ENCODE results near the gene ZNF628. TPM values are rescaled to one million over a fixed set of nuclear protein-coding genes. Genes with fewer than 3 reads are reported as not detected.

Gene ZNF628
- total and polyA plus RNA-seq, 2 of the 4 experiments (the other 2 are of a cell fraction): 0.18 to 1.9 TPM

DNA sequence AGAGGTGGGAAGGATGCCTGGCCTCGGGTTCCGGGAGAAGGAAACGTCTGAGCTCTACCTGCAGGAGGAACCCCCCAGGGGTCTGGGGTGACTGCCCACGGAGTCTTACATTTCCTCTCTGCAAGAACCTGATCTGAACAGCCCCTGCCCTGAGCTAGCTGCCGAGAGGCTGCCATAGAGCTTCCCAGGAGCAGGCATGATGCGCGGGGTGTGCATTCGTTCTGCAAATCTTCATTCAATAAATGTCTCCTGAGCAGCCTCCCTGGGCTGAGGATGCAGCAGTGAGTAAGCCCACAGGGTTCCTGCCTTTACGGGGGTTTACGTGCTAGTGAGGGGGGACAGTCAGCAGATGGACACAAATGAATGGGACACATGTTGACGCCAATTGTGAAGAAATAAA is 31.8 kb upstream of the ZNF628 start:
- no TSS peak for BruUV-seq (replicated peaks)
- POLR2A ChIA-PET (ENCODE audit: unreplicated experiment): no interaction called here

More for the DNA sequence above, 31.8 kb upstream of the ZNF628 start:
- 23% methylated on average over 6 of the region's 11 CpGs; no CpG with 5 or more reads in 1 of the 2 experiments for WGBS, 2 experiments (ENCODE audit: extremely low coverage in 2 of 2, insufficient read length in 1 of 2)
- Histone ChIP-seq H2BK5ac (ENCODE audit: low read depth, low read length, poor library complexity, severe bottlenecking) (no peak overlapping the region), H2AK9ac (replicated peaks; ENCODE audit: low read depth, low read length, poor library complexity) (peak overlapping the region; percentile 24), H4K91ac (ENCODE audit: insufficient read depth, low read depth, low read length) (no peak overlapping the region), H3K27me3 (ENCODE audit: control insufficient read depth, insufficient read depth, low read length) (peaks cover 67% of the 10 kb centered on the region), H4K5ac (ENCODE audit: low read depth, low read length) (no peak overlapping the region), H3K23ac (ENCODE audit: low read depth, low read length) (no peak overlapping the region), H3K4me2 (ENCODE audit: low read depth, low read length) (no peak overlapping the region), H2AK5ac (ENCODE audit: low read depth, low read length) (no peak overlapping the region), H2AFZ (replicated peaks; ENCODE audit: low read length, poor library complexity) (no peak overlapping the region), H3K14ac (replicated peaks; ENCODE audit: low read depth, low read length) (no peak overlapping the region), H3K56ac (ENCODE audit: extremely low read depth, insufficient read depth, low read length) (no peak overlapping the region), H3K18ac (ENCODE audit: low read depth, low read length) (no peak overlapping the region), H3K4me1 (ENCODE audit: control insufficient read depth, insufficient read depth, low read length) (no peaks in the 10 kb centered on the region), H3K79me1 (ENCODE audit: low read depth in 1 of 2, low read length in 2 of 2) (no peaks in the 10 kb centered on the region), H2BK120ac (ENCODE audit: low read depth, low read length) (no peak overlapping the region), H4K20me1 (ENCODE audit: insufficient read depth, low read length) (peaks cover 8% of the 10 kb centered on the region; the same call in 1 of the 2 replicates), H2BK20ac (ENCODE audit: low read depth, low read length) (no peak overlapping the region), H3K27ac (ENCODE audit: insufficient read depth, low read length) (no peak overlapping the region), H2BK15ac (ENCODE audit: low read depth, low read length) (no peak overlapping the region), H3K4ac (ENCODE audit: low read depth, low read length) (no peak overlapping the region), H3K9me1 (ENCODE audit: insufficient read depth, low read length) (no peaks in the 10 kb centered on the region; the same call in 1 of the 2 replicates), H3K36me3 (ENCODE audit: control insufficient read depth, insufficient read depth, low read length) (no peaks in the 10 kb centered on the region), H3K9ac (ENCODE audit: low read depth, low read length) (no peak overlapping the region), H3K9me3 (ENCODE audit: control insufficient read depth, insufficient read depth, low read length) (no peaks in the 10 kb centered on the region), H3K4me3 (ENCODE audit: insufficient read depth, low read depth, low read length) (no peak overlapping the region), H4K8ac (ENCODE audit: low read depth in 2 of 2, low read length in 2 of 2) (no peak overlapping the region)
- in situ Hi-C loops (cut with MboI; ENCODE audit: low sequenced_read_pairs) (no loop called here), dilution Hi-C loops (cut with HindIII; ENCODE audit: low sequenced_read_pairs, unreplicated experiment) (no loop called here), intact Hi-C loops (cut with micrococcal nuclease) (no loop called here)
- ATAC-seq (ENCODE audit: low read depth): no peak
- CTCF ChIA-PET: interaction anchor here (0.7 kb wide), 1 partner anchor 323 kb away, joined by 3 read pairs; no protein-coding TSS in a partner anchor
- DNase-seq: no peak
- no peak for TF ChIP-seq POLR2A (IDR thresholded peaks at IDR 0.05; ENCODE audit: low read depth, low read length)
- no peak for TF ChIP-seq MAZ (IDR thresholded peaks at IDR 0.05; ENCODE audit: borderline replicate concordance, low read depth, low read length)
- no peak for TF ChIP-seq CHD1 (IDR thresholded peaks at IDR 0.05; ENCODE audit: low read depth, low read length)
- TF ChIP-seq, protein P1, sequence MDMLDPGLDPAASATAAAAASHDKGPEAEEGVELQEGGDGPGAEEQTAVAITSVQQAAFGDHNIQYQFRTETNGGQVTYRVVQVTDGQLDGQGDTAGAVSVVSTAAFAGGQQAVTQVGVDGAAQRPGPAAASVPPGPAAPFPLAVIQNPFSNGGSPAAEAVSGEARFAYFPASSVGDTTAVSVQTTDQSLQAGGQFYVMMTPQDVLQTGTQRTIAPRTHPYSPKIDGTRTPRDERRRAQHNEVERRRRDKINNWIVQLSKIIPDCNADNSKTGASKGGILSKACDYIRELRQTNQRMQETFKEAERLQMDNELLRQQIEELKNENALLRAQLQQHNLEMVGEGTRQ (IDR thresholded peaks at IDR 0.05; ENCODE audit: low read depth, low read length): no peak
- TF ChIP-seq, protein P2, sequence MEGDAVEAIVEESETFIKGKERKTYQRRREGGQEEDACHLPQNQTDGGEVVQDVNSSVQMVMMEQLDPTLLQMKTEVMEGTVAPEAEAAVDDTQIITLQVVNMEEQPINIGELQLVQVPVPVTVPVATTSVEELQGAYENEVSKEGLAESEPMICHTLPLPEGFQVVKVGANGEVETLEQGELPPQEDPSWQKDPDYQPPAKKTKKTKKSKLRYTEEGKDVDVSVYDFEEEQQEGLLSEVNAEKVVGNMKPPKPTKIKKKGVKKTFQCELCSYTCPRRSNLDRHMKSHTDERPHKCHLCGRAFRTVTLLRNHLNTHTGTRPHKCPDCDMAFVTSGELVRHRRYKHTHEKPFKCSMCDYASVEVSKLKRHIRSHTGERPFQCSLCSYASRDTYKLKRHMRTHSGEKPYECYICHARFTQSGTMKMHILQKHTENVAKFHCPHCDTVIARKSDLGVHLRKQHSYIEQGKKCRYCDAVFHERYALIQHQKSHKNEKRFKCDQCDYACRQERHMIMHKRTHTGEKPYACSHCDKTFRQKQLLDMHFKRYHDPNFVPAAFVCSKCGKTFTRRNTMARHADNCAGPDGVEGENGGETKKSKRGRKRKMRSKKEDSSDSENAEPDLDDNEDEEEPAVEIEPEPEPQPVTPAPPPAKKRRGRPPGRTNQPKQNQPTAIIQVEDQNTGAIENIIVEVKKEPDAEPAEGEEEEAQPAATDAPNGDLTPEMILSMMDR (conservative IDR thresholded peaks at IDR 0.05; ENCODE audit: low read depth, low read length): no peak
- TF ChIP-seq FOS (IDR thresholded peaks at IDR 0.05; ENCODE audit: low read depth, low read length): no peak
- TF ChIP-seq MXI1 (IDR thresholded peaks at IDR 0.05; ENCODE audit: borderline replicate concordance, low read depth, low read length): no peak
- TF ChIP-seq BHLHE40 (IDR thresholded peaks at IDR 0.05; ENCODE audit: low read depth, low read length): no peak
